Lower lobe of right lung (tissue), 2 donors: ENCODE data around the gene PLD1. TPM values are rescaled to one million over a fixed set of nuclear protein-coding genes. Genes with fewer than 3 reads are reported as not detected.
A peak's percentile ranks its signal among the peaks of the same experiment; 100 is the strongest.
"Not testable (repeated sequence)": the region's sequence is repeated elsewhere in the genome, so short reads cannot be mapped to it uniquely, and the experiment has no call there.

Source experiments
- ATAC-seq, 2 donors: fragments of 200-7000 bp; cut with Tn5 transposase; one replicate each; pipeline ENCODE4 v1.9.1; 2020 to 2022; ENCODE audit warnings: mild to moderate bottlenecking in 2 of 2, moderate library complexity in 2 of 2
- DNase-seq: peaks from one replicate; pipeline ENCODE4 v3.0.0-alpha.2; 2020
- H3K27ac ChIP-seq: fragments of 200-600 bp; one replicate; pipeline ENCODE4 v1.8.0; 2022
- H3K27me3 ChIP-seq: fragments of 200-600 bp; one replicate; pipeline ENCODE4 v1.8.0; 2022; ENCODE audit warnings: low read depth
- H3K36me3 ChIP-seq: fragments of 200-600 bp; one replicate; pipeline ENCODE4 v1.8.0; 2022; ENCODE audit warnings: mild to moderate bottlenecking
- H3K4me1 ChIP-seq: fragments of 200-600 bp; one replicate; pipeline ENCODE4 v1.8.0; 2022
- H3K4me3 ChIP-seq: fragments of 200-600 bp; one replicate; pipeline ENCODE4 v1.8.0; 2022; ENCODE audit warnings: mild to moderate bottlenecking
- H3K9me3 ChIP-seq: fragments of 200-600 bp; one replicate; pipeline ENCODE4 v1.8.0; 2022
- CTCF ChIP-seq: fragments of 200-600 bp; IDR thresholded peaks from one replicate; pipeline ENCODE4 v1.8.0; 2022; ENCODE audit warnings: antibody characterized with exemption, mild to moderate bottlenecking
- intact Hi-C: fragments of 100-400 bp; cut with DNase I; formaldehyde crosslinking; loops from one replicate; pipeline ENCODE4 v1.11.0; 2022
- long read RNA-seq: library from polyadenylated mRNA; unstranded; transcript quantifications from one replicate; pipeline ENCODE4 v2.0.0, GENCODE V29; 2021
- total RNA-seq: library from RNA; stranded (reverse); fragmentation: NEBNext Ultra II Directional; extraction: Animal tissue kit (Norgen Biotek cat#: 25700); gene quantifications from one replicate; pipeline ENCODE4 v1.2.1, GENCODE V29; 2021
- donor health status: DM: no; HTN: yes; CAD: no; lungs with severe emphysema.

PLD1 gene
- total RNA-seq, result 27.7 TPM
- long read RNA-seq, full-length matches to known transcripts, result 2 of 11 reads
- long read RNA-seq, partial matches to known transcripts, result 5 of 11 reads
- long read RNA-seq, other reads (novel, unspliced or antisense), result 4 of 11 reads

DNA sequence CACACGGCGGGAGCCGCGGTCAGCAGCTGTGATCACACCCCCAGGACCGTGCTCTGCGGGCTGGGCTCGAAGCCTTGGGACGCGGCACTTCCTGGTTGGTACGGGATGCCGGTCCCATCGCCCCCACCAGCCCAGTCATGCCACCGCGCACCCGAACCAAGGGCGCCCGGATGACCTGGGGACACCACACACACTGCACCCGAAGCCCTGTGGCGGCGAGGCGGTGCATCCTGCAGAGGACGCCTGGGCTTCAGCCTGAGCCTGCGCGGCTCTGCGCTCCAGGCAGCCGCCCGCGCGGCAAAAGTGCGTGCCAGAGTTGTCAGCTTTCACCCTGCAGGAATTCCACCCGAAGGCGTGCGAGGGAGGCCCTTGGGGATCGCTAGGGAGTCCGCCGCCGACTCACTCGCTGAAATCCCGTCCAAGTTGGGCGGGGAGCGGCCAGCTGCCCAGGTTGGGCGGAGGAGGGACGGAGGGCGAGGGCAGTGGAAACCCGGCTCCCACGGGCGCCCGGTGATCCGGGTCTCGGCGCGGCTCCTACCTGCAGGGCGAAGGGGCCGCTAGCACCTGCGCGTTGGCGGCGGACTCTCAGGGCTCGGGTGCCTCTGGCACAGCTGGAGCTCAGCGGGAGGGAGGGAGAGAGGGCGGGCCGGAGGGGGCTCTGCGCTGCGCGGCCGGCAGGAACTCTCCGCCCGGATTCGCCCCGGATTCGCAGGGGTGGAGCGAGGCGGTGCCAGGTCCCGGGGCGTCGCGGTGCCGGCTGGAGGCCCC, at the start of gene PLD1:
TSS of gene PLD1 (minus strand) at position 623 of the 768 bp plus-strand sequence. CDS start 72,432 bp downstream, outside the sequence.
- Histone ChIP-seq H3K4me1 (peaks cover 43% of the 10 kb centered on the region), H3K9me3 (no peaks in the 10 kb centered on the region), H3K36me3 (no peaks in the 10 kb centered on the region), H3K27ac (peak within 1 kb of the TSS; percentile 87), H3K4me3 (peak within 1 kb of the TSS; percentile 60), H3K27me3 (no peaks in the 10 kb centered on the region)
- TF ChIP-seq CTCF, result no peak
- peak; percentile 94 to 95 for ATAC-seq
- intact Hi-C loops, result no loop called here
- DNase-seq, result peak; percentile 91

- H3K4me1 ChIP-seq, result peaks cover 12% of the 10 kb centered on the region
- H3K27me3 ChIP-seq, intact Hi-C loops, DNase-seq, ATAC-seq, H3K36me3 ChIP-seq, H3K9me3 ChIP-seq, H3K4me3 ChIP-seq, H3K27ac ChIP-seq: not testable (repeated sequence)
These were observed 48.5 kb upstream of the PLD1 start for GRCh38 chr3:171858770-171859169.

GRCh38 chr3:171854649-171855305, 44.5 kb upstream of the PLD1 start:
- DNase-seq (no peak), ATAC-seq (no peak)
- H3K27me3 ChIP-seq, result no peaks in the 10 kb centered on the region
- no peaks in the 10 kb centered on the region for H3K36me3 ChIP-seq
- intact Hi-C loops, result no loop called here
- TF ChIP-seq CTCF, result no peak
- peaks cover 7% of the 10 kb centered on the region for H3K4me1 ChIP-seq
- no peak overlapping the region for H3K4me3 ChIP-seq
- H3K9me3 ChIP-seq, result peaks cover 4% of the 10 kb centered on the region
- no peak overlapping the region for H3K27ac ChIP-seq

DNA sequence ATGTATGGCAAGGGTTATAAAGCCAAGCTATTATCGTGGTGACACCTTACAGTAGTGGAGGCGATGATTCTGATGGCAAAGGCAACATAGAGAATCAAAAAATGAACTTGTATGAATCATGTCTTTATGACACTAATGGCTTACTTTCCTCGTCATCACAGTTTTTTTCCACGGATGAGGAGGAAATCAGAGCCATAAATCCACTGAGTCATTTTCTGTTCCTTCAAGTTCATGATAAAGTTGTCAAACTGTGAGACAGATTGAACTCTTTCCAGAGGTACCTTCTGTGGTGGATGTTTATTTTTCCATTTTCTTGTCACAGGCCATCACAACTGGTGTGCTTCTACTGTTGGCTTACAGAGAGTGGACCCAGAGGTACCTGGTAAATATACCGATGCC, 41.4 kb upstream of the PLD1 start:
- H3K4me3 ChIP-seq, result no peak overlapping the region
- H3K4me1 ChIP-seq, result peaks cover 8% of the 10 kb centered on the region
- intact Hi-C loops, result no loop called here
- TF ChIP-seq CTCF, result no peak
- no peak overlapping the region for H3K27ac ChIP-seq
- DNase-seq, result no peak
- H3K9me3 ChIP-seq, result peaks cover 4% of the 10 kb centered on the region
- no peak for ATAC-seq
- no peaks in the 10 kb centered on the region for H3K27me3 ChIP-seq
- H3K36me3 ChIP-seq, result no peaks in the 10 kb centered on the region

- no peaks in the 10 kb centered on the region for H3K27me3 ChIP-seq
- peaks cover 8% of the 10 kb centered on the region for H3K4me1 ChIP-seq
- TF ChIP-seq CTCF, result no peak
- DNase-seq, result no peak
- no peaks in the 10 kb centered on the region for H3K36me3 ChIP-seq
- intact Hi-C loops, result no loop called here
- no peak overlapping the region for H3K27ac ChIP-seq
- H3K4me3 ChIP-seq, result no peak overlapping the region
- no peak for ATAC-seq
- peaks cover 4% of the 10 kb centered on the region for H3K9me3 ChIP-seq
These were observed 40.8 kb upstream of the PLD1 start for GRCh38 chr3:171850960-171851659.
